Prostate gland (tissue), 2 donors: ENCODE data around the gene TMEM131L.
"Not testable (repeated sequence)": the region's sequence is repeated elsewhere in the genome, so short reads cannot be mapped to it uniquely, and the experiment has no call there.

Experiments used
- CTCF ChIP-seq, 4 experiments: fragments of 200-600 bp in 2 of 4; fragments of 450-650 bp in 2 of 4; sonication (generic) in 2 of 4; IDR thresholded peaks; 1 replicate in 3 of 4; 2 replicates in 1 of 4; pipeline ENCODE4 v1.5.1; 2016 to 2019; ENCODE audit warnings: antibody characterized with exemption in 4 of 4, mild to moderate bottlenecking in 2 of 4, moderate library complexity in 2 of 4
- POLR2A ChIP-seq: fragments of 450-650 bp; IDR thresholded peaks from one replicate; pipeline ENCODE4 v1.6.1; 2016; ENCODE audit warnings: antibody characterized with exemption, mild to moderate bottlenecking

GRCh38 chr4:153509212-153509611, 43.1 kb downstream of the TMEM131L start:
- TF ChIP-seq CTCF (IDR thresholded peaks at IDR 0.05); POLR2A: not testable (repeated sequence)
